Uterus (tissue), 4 donors: Measurements from ENCODE around the gene NPR2. TPM values are rescaled to one million over a fixed set of nuclear protein-coding genes. Genes with fewer than 3 reads are reported as not detected.

Experiments used
- DNase-seq, 2 donors: peaks; one replicate each; pipeline ENCODE4 v3.0.0-alpha.2; 2019 to 2020
- H3K27ac ChIP-seq, 2 donors: fragments of 200-600 bp; sonication (generic); 1 replicate in 1 of 2; 2 replicates in 1 of 2; pipeline ENCODE4 v1.5.1; 2016 to 2018
- H3K27me3 ChIP-seq, 2 donors: fragments of 200-600 bp; sonication (generic); one replicate each; pipeline ENCODE4 v1.5.1; 2018 to 2019; ENCODE audit warnings: control low read depth in 1 of 2
- H3K36me3 ChIP-seq, 2 donors: fragments of 200-600 bp; sonication (generic); one replicate each; pipeline ENCODE4 v1.5.1; 2019; ENCODE audit warnings: control low read depth in 1 of 2
- H3K4me1 ChIP-seq, 2 donors: fragments of 200-600 bp; sonication (generic); one replicate each; pipeline ENCODE4 v1.5.1; 2018 to 2019; ENCODE audit warnings: control low read depth in 1 of 2
- H3K4me3 ChIP-seq, 2 donors: fragments of 200-600 bp; sonication (generic); 1 replicate in 1 of 2; 2 replicates in 1 of 2; pipeline ENCODE4 v1.5.1; 2018 to 2019; ENCODE audit warnings: mild to moderate bottlenecking in 1 of 2
- H3K9me3 ChIP-seq, 2 donors: fragments of 200-600 bp; sonication (generic); one replicate each; pipeline ENCODE4 v1.5.1; 2019; ENCODE audit warnings: control low read depth in 1 of 2
- CTCF ChIP-seq, 4 experiments: fragments of 200-600 bp in 2 of 4; fragments of 450-650 bp in 2 of 4; sonication (generic) in 2 of 4; IDR thresholded peaks; one replicate each; pipeline ENCODE4 v1.5.1; 2016 to 2019; ENCODE audit warnings: antibody characterized with exemption in 4 of 4, mild to moderate bottlenecking in 2 of 4, moderate library complexity in 1 of 4
- POLR2A ChIP-seq, 2 donors: fragments of 450-650 bp; IDR thresholded peaks; one replicate each; pipeline ENCODE4 v1.6.1; 2016; ENCODE audit warnings: antibody characterized with exemption in 2 of 2, mild to moderate bottlenecking in 1 of 2, moderate library complexity in 1 of 2
- intact Hi-C: fragments of 100-400 bp; cut with DNase I; formaldehyde crosslinking; loops from one replicate; pipeline ENCODE4 v1.15.1; 2023; ENCODE audit warnings: low total_unique reads
- total RNA-seq, 4 donors: library from RNA; depleted of rRNA in 3 of 4; stranded (reverse); fragments of >200 nt in 3 of 4; gene quantifications; one replicate each; pipeline versions ENCODE4 v1.1.0 to v1.2.4, GENCODE V29; 2014 to 2023
- donor health status: DM: yes; HTN: yes; CAD: no.

The NPR2 gene
- total RNA-seq, 4 donors from 2014 or later, result 3.8 to 70.4 (median 31.7) TPM

GRCh38 chr9:35763181-35763580 lies 28.2 kb upstream of the NPR2 start:
- H3K36me3 ChIP-seq, result no peaks in the 10 kb centered on the region
- no peak overlapping the region for H3K27ac ChIP-seq
- intact Hi-C loops, result no loop called here
- TF ChIP-seq POLR2A (IDR thresholded peaks at IDR 0.05) (no peak), CTCF (IDR thresholded peaks at IDR 0.05) (no peak)
- no peak overlapping the region for H3K4me3 ChIP-seq
- H3K4me1 ChIP-seq, result no peaks in the 10 kb centered on the region
- no peak for DNase-seq
- no peaks in the 10 kb centered on the region for H3K9me3 ChIP-seq
- no peaks in the 10 kb centered on the region for H3K27me3 ChIP-seq

- Histone ChIP-seq H3K27ac (no peak overlapping the region), H3K27me3 (no peaks in the 10 kb centered on the region), H3K36me3 (no peaks in the 10 kb centered on the region), H3K9me3 (no peaks in the 10 kb centered on the region), H3K4me3 (no peak overlapping the region), H3K4me1 (no peaks in the 10 kb centered on the region)
- TF ChIP-seq POLR2A (IDR thresholded peaks at IDR 0.05) (no peak), CTCF (IDR thresholded peaks at IDR 0.05) (no peak)
- DNase-seq, result no peak
- intact Hi-C loops, result no loop called here
Measured at GRCh38 chr9:35763803-35764202, 27.6 kb upstream of the NPR2 start.

GRCh38 chr9:35766997-35767396 lies 24.4 kb upstream of the NPR2 start:
- intact Hi-C loops, result no loop called here
- TF ChIP-seq CTCF (IDR thresholded peaks at IDR 0.05) (no peak), POLR2A (IDR thresholded peaks at IDR 0.05) (no peak)
- Histone ChIP-seq H3K36me3 (no peaks in the 10 kb centered on the region), H3K4me3 (no peak overlapping the region), H3K9me3 (no peaks in the 10 kb centered on the region), H3K4me1 (no peaks in the 10 kb centered on the region), H3K27me3 (no peaks in the 10 kb centered on the region), H3K27ac (no peak overlapping the region)
- no peak for DNase-seq

- no peak for DNase-seq
- H3K9me3 ChIP-seq, result no peaks in the 10 kb centered on the region
- no peak overlapping the region for H3K27ac ChIP-seq
- H3K27me3 ChIP-seq, result no peaks in the 10 kb centered on the region
- intact Hi-C loops, result no loop called here
- TF ChIP-seq POLR2A (IDR thresholded peaks at IDR 0.05), result no peak
- no peak for TF ChIP-seq CTCF (IDR thresholded peaks at IDR 0.05)
- no peak overlapping the region for H3K4me3 ChIP-seq
- H3K36me3 ChIP-seq, result no peaks in the 10 kb centered on the region
- no peaks in the 10 kb centered on the region for H3K4me1 ChIP-seq
Measured at GRCh38 chr9:35767458-35767857, 23.9 kb upstream of the NPR2 start.

- Histone ChIP-seq H3K27me3 (no peaks in the 10 kb centered on the region), H3K36me3 (no peaks in the 10 kb centered on the region), H3K4me3 (no peak overlapping the region), H3K4me1 (no peaks in the 10 kb centered on the region), H3K27ac (no peak overlapping the region), H3K9me3 (no peaks in the 10 kb centered on the region)
- DNase-seq, result no peak
- intact Hi-C loops, result no loop called here
- TF ChIP-seq POLR2A (IDR thresholded peaks at IDR 0.05) (no peak), CTCF (IDR thresholded peaks at IDR 0.05) (no peak)
Measured at GRCh38 chr9:35769763-35770162, 21.6 kb upstream of the NPR2 start.
